Measurements from ENCODE around the gene MAP3K1.

Gene MAP3K1

GRCh38 chr5:56913766-56914165 lies 98.4 kb downstream of the MAP3K1 start:
- DNase-seq, result no peak

GRCh38 chr5:56914678-56915077 lies 99.3 kb downstream of the MAP3K1 start:
- DNase-seq, result no peak

- DNase-seq, result no peak
These were observed 102.2 kb downstream of the MAP3K1 start for GRCh38 chr5:56917534-56917933.

- no peak for DNase-seq
These were observed 102.7 kb downstream of the MAP3K1 start for GRCh38 chr5:56918054-56918453.

- DNase-seq, result no peak
These were observed 104.8 kb downstream of the MAP3K1 start for GRCh38 chr5:56919942-56920662.

GRCh38 chr5:56922922-56923321 lies 107.6 kb downstream of the MAP3K1 start:
- no peak for DNase-seq

- no peak for DNase-seq
These were observed 119.0 kb downstream of the MAP3K1 start for GRCh38 chr5:56934325-56934724.

GRCh38 chr5:56938858-56939257 lies 123.5 kb downstream of the MAP3K1 start:
- no peak for DNase-seq

- DNase-seq, result no peak
These were observed 126.6 kb downstream of the MAP3K1 start for GRCh38 chr5:56941981-56942380.
